Measurements from ENCODE around the gene TTC28.

GRCh38 chr22:28440592-28441390, 238.8 kb downstream of the TTC28 start:
- TF ChIP-seq POLR2A (IDR thresholded peaks at IDR 0.05; ENCODE audit: low read depth, low read length) (no peak), POLR2AphosphoS5 (IDR thresholded peaks at IDR 0.05; ENCODE audit: insufficient read depth, low read depth, low read length) (no peak)
- TF ChIP-seq, protein P1, sequence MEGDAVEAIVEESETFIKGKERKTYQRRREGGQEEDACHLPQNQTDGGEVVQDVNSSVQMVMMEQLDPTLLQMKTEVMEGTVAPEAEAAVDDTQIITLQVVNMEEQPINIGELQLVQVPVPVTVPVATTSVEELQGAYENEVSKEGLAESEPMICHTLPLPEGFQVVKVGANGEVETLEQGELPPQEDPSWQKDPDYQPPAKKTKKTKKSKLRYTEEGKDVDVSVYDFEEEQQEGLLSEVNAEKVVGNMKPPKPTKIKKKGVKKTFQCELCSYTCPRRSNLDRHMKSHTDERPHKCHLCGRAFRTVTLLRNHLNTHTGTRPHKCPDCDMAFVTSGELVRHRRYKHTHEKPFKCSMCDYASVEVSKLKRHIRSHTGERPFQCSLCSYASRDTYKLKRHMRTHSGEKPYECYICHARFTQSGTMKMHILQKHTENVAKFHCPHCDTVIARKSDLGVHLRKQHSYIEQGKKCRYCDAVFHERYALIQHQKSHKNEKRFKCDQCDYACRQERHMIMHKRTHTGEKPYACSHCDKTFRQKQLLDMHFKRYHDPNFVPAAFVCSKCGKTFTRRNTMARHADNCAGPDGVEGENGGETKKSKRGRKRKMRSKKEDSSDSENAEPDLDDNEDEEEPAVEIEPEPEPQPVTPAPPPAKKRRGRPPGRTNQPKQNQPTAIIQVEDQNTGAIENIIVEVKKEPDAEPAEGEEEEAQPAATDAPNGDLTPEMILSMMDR (IDR thresholded peaks at IDR 0.05; ENCODE audit: extremely low read depth in 1 of 2, insufficient read depth in 1 of 2, low read depth in 1 of 2, low read length in 2 of 2), result no peak
- TF ChIP-seq, protein P2, sequence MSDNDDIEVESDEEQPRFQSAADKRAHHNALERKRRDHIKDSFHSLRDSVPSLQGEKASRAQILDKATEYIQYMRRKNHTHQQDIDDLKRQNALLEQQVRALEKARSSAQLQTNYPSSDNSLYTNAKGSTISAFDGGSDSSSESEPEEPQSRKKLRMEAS (IDR thresholded peaks at IDR 0.05; ENCODE audit: insufficient read depth, insufficient read length), result no peak

Data from endothelial cell of umbilical vein (primary cell).